GM18907 (cell line): ENCODE measurements around the gene RAD52.
"Not testable (repeated sequence)": the region's sequence is repeated elsewhere in the genome, so short reads cannot be mapped to it uniquely, and the experiment has no call there.

Source experiments
- ATAC-seq: cut with Tn5 transposase; IDR thresholded peaks from one replicate; pipeline ENCODE4 v1.9.1; 2021; ENCODE audit warnings: mild to moderate bottlenecking, moderate library complexity; ENCODE audit not compliant: unreplicated experiment

RAD52 gene

DNA sequence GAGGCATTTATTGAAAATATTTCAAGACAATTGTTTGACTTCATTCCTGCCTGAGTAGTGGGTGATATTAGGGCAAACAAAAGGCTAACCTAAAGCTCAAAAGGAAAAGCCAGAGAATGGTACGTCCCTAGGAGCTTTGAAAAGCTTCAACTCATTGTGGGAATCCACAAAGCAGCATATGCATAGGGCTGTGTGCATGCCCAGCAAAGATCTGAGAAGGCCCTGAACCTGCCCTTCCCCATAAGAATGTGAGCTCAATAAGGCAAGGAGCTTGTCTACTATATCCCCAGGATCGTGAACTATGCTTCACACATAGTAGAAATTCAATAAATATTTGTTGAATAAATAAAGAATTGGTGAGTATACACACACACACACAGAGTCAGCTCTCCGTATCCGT is 19.1 kb upstream of the RAD52 start:
- ATAC-seq, result no peak

DNA sequence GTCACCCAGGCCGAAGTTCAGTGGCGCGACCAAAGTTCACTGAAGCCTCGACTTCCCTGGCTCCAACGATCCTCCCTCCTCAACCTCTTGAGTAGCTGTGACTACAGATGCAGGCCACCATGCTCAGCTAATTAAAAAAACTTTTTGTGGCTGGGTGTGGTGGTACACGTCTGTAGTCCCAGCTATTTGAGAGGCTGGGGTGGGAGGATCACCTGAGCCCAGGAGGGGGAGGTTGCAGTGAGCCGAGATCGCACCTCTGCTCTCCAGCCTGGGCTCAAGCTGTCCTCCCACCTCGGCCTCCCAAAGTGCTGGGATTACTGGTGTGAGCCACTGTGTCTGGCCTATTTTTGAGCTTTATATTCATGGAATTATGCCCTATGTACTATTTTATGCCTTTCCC is 18.1 kb upstream of the RAD52 start:
- no peak for ATAC-seq

DNA sequence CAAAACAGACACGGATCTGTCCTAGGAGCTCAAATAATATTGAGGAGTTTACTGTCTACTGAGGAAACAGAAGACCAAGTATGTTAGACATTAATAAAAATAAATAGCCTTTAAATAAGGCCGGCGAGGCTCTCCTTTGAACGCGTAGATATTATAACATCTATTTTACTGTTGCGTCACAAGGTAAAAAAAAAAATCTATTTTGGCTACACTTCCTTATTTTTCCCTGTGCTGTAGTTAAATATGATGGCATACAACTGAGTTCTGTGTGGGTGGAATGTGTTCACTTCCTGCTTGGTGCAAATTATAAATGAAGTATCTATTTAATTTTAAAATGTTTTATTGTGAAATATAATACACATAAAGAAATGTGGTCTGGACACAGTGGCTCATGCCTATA is 17.2 kb upstream of the RAD52 start:
- ATAC-seq, result no peak

DNA sequence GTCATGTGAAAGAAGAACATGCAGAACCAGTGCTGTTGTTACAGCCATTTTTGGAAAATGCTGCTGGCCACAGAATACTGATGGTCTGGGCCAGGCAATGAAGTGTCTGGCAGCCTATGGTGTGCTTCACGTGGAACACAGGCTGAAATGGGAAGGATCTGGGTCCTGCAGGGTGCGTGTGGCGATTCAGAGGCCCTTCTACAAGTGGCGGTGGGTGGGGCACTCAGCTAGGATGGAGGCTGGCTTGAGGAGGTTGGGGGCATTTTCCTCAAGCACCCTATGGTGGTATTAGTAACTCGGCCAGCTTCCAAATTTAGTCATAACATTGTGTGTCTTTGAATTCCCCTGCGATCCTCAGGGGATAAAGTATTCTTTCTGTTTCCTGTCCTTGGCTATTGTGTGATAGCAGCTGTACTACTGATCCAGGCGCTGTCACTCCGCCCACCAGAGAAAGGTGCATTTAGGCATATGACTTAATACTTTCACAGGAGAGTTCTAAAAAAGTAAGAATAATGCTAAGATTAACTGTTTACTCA is 9.2 kb upstream of the RAD52 start:
- ATAC-seq, result peak; percentile 74

DNA sequence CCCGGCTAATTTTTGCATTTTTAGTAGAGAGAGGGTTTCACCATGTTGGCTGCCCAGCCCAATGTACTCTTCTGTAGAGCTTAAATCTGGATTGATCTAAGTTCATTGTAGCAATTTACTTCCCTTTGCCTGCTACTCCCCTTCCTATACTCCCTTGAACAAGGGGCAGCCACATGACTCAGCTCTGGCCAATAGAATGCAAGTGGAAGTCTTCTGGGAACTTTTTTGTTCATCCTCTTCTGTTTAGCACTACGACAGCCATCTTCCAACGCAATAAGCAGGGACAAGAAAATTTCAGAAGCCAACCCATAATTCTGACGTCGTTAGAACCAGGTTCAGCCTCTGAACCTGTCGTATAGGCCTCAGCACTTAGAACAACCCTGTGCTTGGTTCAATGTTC is 6.4 kb upstream of the RAD52 start:
- no peak for ATAC-seq

DNA sequence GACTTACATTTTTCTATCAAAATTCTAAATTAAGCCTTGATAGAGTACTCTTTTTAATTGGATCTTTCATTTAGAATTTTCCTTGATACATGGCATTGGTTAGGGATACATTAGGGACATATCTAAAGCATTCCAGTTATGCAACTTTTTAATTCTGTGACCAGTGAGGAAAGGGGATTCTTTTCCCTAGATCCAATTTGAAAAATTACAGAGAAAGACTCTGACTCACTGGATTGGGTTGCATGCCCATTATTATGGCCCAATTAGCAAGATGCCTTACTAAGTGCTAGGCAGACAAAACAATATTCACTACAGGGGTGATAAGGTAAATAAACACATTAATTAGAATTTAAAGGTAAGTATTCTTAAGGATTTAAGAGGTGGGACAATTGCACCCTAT is 5.2 kb upstream of the RAD52 start:
- ATAC-seq, result no peak

DNA sequence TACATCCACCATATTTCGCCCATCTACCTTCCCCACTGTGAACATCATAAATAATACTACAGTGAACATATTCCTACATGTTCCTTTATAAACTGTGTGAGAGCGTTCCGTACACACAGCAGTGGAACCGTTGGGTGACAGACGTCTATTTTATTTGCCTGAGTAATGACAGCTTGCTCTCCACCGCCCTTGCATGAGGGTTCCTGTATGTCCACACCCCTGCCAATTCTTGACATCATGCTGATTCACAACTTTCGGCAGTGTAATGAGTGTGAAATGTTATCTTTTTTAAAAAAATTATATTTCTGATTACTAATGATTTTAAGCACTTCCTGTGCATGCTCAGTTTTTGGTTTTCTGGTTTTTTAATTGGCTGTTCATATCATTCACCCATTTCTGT is 4.3 kb upstream of the RAD52 start:
- no peak for ATAC-seq

DNA sequence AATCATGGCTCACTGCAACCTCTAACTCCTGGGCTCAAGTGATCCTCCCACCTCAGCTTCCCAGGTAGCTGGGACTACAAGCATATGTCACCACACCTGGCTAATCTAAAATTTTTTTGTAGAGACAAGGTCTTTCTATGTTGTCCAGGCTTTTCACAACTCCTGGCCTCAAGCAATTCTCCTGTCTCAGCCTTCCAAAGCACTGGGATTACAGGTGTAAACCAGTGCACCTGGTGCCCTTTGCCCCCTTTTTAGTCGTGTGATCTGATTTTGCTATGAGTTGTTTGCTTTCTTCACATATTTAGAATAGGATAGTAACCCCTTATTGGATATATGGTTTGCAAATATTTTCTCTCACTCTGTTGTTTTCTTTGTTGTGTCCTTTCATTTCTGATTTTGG is 1.7 kb upstream of the RAD52 start:
- ATAC-seq, result no peak

DNA sequence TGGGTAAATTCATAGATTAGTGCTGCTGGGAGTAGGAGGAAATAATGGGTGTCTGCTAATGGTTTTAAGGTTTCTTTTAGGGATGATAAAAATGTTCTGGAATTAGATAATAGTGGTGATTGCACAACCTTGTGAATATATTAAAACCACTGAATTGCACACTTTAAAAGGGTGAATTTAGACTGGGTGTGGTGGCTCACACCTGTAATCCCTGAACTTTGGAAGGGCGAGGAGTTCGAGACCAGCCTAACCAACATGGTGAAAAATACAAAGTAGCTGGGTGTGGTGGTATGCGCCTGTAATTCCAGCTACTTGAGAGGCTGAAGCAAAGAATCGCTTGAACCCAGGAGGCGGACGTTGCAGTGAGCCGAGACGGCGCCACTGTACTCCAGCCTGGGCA is 1.3 kb downstream of the RAD52 start:
- no peak for ATAC-seq

DNA sequence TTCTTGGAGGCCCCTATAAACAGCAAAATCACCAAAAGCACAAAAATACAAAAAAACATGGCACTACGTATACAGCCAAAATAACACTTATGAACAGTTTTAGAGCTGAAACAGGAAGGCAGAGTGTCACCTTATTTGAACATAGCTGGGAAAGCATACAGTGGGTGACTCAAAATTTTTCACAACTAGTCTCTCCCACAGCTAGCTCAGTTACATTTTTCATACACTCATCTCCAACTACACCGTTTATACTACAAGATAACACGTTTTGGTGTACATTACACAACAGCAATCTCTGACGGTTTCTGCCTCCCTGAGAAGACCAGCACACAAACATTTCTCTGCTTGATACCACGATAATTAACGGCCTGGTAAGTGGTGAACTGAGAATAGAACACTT is 2.9 kb downstream of the RAD52 start:
- no peak for ATAC-seq

DNA sequence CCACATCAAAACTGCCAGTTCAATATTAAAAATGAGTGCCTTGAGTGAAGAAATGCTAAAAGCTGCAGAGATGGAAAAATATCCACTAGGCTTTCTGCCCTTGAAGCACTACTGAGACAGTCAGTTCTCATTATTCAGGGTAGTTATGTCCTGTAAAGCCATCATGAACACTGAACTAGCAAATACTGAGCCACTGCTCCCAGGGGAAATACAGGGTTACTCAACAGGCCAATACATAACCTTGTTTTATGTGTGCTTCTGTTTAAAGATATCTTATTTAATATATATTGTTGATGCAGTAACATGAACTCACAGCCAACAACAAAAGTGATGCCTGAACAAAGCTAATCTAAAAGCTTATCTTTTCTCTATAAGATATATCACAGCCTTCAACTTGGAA is 3.3 kb downstream of the RAD52 start:
- ATAC-seq, result no peak

DNA sequence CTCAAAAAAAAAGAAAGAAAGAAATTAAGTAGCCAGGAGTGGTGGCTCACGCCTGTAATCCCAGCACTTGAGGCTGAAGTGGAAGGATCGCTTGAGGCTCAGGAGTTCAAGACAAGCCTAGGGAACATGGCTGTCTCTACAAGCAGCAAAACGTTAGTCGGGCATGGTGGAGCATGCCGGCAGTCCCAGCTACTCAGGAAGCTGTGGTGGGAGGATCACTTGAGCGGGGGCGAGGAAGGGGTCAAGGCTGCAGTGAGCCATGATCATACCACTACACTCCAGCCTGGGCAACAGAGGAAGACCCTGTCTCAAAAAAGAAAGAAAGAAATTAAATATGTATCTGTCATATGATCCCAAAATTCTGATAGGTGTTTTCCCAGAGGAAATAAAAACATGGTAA is 5.3 kb downstream of the RAD52 start:
- ATAC-seq, result no peak

DNA sequence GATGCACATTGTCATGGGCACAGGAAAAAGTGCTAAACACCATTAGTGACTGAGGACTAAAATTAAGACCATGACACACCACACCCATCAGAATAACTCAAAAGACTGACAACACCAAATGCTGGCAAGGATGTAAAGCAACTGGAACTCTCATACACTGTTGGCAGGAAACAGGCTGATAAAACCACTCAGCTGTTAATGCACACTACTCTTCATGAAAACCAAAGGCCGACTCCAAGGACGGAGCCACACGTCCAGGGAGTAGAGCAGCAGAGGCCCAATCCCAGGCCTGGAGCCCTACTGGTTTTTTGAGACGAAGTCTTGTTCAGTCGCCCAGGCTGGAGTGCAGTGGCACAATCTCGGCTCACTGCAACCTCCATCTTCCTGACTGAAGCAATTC is 6.4 kb downstream of the RAD52 start:
- ATAC-seq, result no peak

DNA sequence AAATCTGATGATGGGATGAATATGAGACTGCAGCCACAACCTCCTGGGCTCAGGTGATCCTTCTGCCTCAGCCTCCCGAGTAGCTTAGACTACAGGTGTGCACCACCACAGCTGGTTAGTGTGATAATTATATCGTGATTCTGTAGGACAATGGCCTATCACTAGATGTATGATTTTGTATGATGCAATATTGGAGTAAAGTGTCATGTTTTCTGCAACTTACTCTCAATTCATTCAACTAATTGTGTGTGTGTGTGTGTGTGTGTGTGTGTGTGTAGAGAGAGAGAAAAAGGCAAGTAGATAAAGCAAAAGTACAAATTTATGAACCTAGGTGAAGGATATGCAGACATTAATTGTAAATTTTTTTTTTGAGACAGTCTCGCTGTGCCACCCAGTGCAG is 10.7 kb downstream of the RAD52 start:
- no peak for ATAC-seq

DNA sequence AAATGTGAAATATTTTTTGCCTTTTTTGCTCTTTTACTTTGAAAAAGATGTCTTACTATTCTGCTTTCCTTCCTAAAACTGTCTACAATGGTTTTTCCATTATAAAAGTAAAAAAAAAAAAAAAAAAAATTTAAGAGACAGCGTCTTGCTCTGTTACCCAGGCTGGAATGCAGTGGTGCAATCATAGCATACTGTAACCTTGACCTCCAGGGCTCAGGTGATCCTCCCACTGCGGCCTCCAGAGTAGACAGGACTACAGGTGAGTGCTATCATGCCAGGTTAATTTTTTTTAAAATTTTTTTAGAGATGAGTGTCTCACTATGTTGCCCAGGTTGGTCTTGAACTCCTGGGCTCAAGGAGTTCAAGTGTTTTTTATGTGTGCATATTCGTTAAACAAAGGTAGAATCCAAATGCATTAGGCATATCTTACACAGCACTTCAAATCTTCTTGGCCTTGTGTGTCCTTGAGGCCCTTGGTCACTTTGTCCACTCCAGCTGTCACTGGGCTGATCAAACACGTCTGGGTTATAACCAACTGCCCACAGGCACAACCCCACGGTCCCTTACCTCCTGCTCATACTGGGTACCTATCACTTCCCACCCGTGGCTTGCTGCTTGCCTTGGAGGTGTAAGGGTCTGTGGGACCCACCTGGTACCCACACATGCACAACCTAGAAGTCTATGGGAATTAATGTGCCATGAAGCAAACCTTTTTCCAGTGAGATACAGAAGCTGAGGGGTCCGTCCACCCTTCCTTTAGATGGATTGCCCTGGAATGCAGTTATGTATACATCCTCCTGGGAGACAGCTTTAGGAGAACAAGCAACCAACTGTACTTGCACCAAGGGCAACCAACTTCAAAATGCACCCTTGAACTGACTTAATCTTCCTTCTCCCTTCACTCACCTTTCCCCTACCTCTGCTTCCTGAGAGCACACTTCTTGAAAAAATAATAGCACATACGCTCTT is 12.8 kb downstream of the RAD52 start:
- ATAC-seq, result no peak

DNA sequence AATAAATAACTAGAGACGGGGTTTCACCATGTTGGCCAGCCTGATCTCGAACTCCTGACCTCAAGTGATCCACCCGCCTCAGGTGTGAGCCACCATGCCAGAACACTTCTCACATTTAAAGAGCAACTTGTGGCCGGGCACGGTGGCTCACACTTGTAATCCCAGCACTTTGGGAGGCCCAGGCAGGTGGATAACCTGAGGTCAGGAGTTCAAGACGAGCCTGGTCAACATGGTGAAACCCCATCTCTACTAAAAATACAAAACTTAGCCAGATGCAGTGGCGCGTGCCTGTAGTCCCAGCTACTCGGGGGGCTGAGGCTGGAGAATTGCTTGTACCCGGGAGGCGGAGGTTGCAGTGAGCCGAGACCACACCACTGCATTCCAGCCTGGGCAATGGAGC is 13.6 kb downstream of the RAD52 start:
- not testable (repeated sequence) for ATAC-seq

DNA sequence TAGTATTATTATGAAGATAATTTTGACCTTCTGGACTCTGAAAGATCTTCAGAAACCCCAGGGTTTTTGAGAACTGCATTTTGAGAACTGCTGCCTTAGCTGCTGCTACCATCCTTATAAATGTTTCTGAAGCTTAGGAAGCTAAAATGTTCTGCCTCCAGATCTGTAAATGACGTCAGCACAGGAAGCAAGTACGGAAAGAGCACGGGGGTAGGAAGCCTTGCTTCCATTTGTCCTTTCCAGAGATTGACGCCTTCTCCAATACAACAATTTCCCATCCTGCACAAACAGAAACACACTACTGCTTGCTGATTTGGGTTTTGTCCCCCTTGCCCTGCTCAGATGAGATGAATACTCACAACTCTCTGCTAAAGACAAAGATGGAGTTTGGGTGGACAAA is 17.9 kb downstream of the RAD52 start:
- ATAC-seq, result no peak

DNA sequence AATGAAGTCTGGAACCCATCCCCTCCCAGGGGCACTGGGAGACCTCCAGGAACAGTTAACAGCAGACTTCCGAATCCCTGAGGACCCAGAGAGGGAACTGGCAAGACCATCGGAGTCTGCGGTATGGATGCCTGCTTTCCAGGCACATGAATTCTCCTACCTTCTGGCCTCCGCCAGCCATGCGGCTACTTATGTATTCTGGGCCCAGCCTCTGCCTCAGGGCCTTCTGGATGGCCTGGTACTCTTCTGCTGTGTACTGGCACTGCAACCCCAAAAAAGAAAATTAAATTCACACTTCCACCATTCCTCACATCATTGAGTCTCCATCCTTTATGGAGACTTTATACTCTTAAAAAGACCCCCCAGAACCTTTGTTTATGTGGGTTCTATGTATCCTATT is 18.4 kb downstream of the RAD52 start:
- ATAC-seq, result no peak

DNA sequence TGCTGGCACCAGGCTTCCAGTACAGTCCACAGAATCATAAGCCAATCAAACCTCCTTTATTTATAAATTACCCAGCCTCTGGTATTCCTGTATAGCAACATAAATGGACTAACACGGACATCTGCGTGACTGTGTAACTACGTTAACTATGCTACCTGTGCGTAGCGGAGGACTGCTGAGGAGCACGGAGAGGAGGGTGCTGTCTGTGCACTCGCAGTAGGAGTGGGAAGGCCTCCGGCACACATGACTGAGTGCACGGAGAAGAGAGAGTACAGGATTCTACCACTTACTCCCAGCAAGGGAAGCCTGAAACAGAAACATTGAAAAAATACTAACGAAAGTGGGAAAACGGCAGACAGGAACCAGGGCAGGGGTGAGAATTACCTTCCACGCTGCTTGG is 22.9 kb downstream of the RAD52 start:
- no peak for ATAC-seq

DNA sequence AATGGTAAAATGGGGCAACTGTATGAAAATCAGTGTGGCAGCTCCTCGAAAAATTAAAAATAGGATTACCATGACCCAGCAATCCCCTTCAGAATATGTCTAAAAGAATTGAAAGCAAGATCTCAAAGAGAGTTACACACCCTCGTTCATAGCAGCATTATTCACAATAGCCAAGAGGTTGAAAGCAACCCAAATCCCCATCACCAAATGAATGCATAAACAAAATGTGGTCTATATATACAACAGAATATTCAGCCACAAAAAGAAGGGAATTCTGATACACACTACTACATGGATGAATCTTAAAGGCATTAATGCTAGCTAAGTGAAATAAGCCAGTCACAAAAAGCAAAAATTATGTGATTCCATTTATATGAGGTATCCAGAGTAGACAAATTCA is 27.2 kb downstream of the RAD52 start:
- no peak for ATAC-seq

DNA sequence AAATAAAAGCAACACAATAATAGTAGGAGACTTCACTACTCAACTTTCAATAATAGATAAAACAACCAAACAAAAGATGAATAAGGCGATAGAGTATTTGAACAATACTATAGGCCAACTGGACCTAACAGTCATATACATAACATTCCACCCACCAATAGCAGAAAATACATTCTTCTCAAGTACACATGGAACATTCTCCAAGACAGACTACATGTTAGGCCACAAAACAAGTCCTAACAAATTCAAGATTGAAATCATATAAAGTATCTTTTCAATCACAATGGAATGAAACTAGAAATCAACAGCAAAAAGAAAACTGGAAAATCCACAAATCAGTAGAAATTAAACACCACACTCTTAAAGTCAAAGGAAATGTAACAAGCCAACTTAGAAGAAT is 28.8 kb downstream of the RAD52 start:
- ATAC-seq, result no peak

DNA sequence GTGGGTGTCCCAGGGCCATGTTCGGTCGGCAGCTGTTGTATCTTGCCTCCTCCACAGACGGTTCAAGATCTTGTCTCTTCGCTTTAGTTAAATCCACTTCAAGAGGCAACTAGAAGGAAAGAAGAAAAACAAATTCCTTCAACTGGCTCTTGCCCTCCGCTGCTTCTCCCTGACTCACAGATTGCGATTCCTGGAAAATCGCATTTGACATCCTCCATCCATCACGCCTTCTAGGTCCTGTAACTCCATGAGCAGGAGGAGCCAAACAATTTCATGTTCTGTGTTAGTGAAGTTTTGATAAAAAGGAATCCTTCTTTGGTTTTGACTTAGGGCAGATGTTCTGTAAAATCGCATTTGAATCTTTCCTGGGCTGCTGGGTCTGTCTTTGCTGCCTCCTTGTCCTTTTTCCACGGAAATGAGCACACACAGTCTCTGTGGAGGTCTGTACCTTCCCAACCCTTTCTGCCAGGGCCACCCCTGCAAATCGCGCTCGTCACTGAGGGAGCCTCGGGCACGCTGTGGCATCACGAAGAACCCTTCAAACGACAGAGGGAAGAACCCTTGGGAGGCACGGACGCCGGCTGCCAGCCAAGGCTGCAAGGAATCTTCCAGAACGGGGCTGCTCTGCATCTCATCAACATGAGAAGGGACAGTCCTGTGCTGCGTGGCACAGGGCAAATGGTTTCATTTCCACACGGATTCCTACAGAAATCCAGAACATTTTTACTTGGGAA is 32.6 kb downstream of the RAD52 start:
- ATAC-seq, result no peak
